Panc1 (cell line): ENCODE measurements around the gene PDK3. TPM values are rescaled to one million over a fixed set of nuclear protein-coding genes. Genes with fewer than 3 reads are reported as not detected.

Experiments
- ATAC-seq: fragments of 200-7000 bp; cut with Tn5 transposase; 2 replicates; pipeline ENCODE4 v1.9.1; 2020; ENCODE audit warnings: mild to moderate bottlenecking, moderate library complexity
- BruUV-seq: library from RNA; stranded (reverse); fragments of 400-500 nt; replicated peaks from 2 replicates; lab custom pipeline; 2021; lab: Mats Ljungman, UMichigan
- CTCF ChIA-PET: fragments of 300-600 bp; sonication (Branson Sonifier 250); formaldehyde crosslinking; loops from one replicate; lab custom pipeline; 2022; ENCODE audit warnings: antibody characterized with exemption; lab: Charles Lee
- POLR2A ChIA-PET: fragments of 300-600 bp; sonication (Branson Sonifier 250); formaldehyde crosslinking; loops from one replicate; lab custom pipeline; 2022; ENCODE audit warnings: antibody characterized with exemption; lab: Charles Lee
- DNase-seq: peaks from one replicate; pipeline ENCODE4 v3.0.0-alpha.2; 2010; ENCODE audit warnings: low read depth, low spot score
- H3K27ac ChIP-seq: 2 replicates; pipeline ENCODE4 v1.5.1; 2011; ENCODE audit warnings: mild to moderate bottlenecking, low read length, inconsistent platforms
- H3K27me3 ChIP-seq: fragments of 200-500 bp; sonication (Bioruptor generic); 2 replicates; pipeline ENCODE4 v1.6.0; 2014; ENCODE audit warnings: low read length, inconsistent platforms; ENCODE audit not compliant: control insufficient read depth, insufficient read depth
- H3K36me3 ChIP-seq: fragments of 200-500 bp; sonication (Bioruptor generic); 2 replicates; pipeline ENCODE4 v1.5.1; 2014; ENCODE audit warnings: inconsistent platforms, mild to moderate bottlenecking, low read length, moderate library complexity; ENCODE audit not compliant: control insufficient read depth, insufficient read depth
- H3K4me1 ChIP-seq: 2 replicates; pipeline ENCODE4 v1.5.1; 2011; ENCODE audit warnings: inconsistent platforms, mild to moderate bottlenecking, low read length, moderate library complexity; ENCODE audit not compliant: control insufficient read depth, insufficient read depth
- H3K4me3 ChIP-seq, 2 experiments: 2 replicates each; pipeline ENCODE4 v1.5.1; 2011 to 2012; ENCODE audit warnings: low read depth in 2 of 2, low read length in 2 of 2, mild to moderate bottlenecking in 2 of 2, inconsistent platforms in 1 of 2, moderate library complexity in 1 of 2
- H3K9me3 ChIP-seq: fragments of 200-500 bp; sonication (Bioruptor generic); 2 replicates; pipeline ENCODE4 v1.5.1; 2014; ENCODE audit warnings: low read depth, mild to moderate bottlenecking, inconsistent platforms, low read length, moderate library complexity; ENCODE audit not compliant: control insufficient read depth, insufficient read depth
- POLR2AphosphoS5 ChIP-seq: IDR thresholded peaks from 2 replicates; pipeline ENCODE4 v1.6.1; 2012; ENCODE audit warnings: mild to moderate bottlenecking, low read depth, low read length, moderate library complexity
- SIN3A ChIP-seq: IDR thresholded peaks from 2 replicates; pipeline ENCODE4 v1.6.1; 2012; ENCODE audit warnings: low read depth, mild to moderate bottlenecking, low read length, moderate library complexity, borderline replicate concordance; ENCODE audit not compliant: insufficient read depth
- TCF7L2 ChIP-seq: IDR thresholded peaks from 2 replicates; pipeline ENCODE4 v1.6.1; 2011; ENCODE audit warnings: mild to moderate bottlenecking, low read depth, low read length, inconsistent platforms
- in situ Hi-C: cut with HindIII; loops from 2 replicates; pipeline ENCODE4 v1.10.0; 2016; ENCODE audit warnings: low sequenced_read_pairs, low pct_unique_long_range_greater_than_20kb
- intact Hi-C: fragments of 100-400 bp; cut with micrococcal nuclease; formaldehyde crosslinking; loops from one replicate; pipeline ENCODE4 v1.10.0; 2022; ENCODE audit not compliant: unreplicated experiment
- total RNA-seq: library from RNA; stranded (reverse); gene quantifications from one replicate; pipeline ENCODE4 v1.2.1, GENCODE V29; 2021; ENCODE audit not compliant: unreplicated experiment
- TF ChIP-seq, protein P1 (sequence below), 2 experiments: IDR thresholded peaks; 2 replicates each; pipeline ENCODE4 v1.6.1; 2011 to 2012; ENCODE audit warnings: low read depth in 2 of 2, control low read depth in 1 of 2, low read length in 1 of 2, mild to moderate bottlenecking in 1 of 2, moderate library complexity in 1 of 2; ENCODE audit not compliant: insufficient read depth in 1 of 2
- TF ChIP-seq, protein P2 (sequence below): fragments of 450-650 bp; IDR thresholded peaks from 2 replicates; pipeline ENCODE4 v1.5.1; 2017; ENCODE audit warnings: mild to moderate bottlenecking

PDK3 gene
- total RNA-seq, 1 experiment from 2014 or later, result 5.5 TPM

DNA sequence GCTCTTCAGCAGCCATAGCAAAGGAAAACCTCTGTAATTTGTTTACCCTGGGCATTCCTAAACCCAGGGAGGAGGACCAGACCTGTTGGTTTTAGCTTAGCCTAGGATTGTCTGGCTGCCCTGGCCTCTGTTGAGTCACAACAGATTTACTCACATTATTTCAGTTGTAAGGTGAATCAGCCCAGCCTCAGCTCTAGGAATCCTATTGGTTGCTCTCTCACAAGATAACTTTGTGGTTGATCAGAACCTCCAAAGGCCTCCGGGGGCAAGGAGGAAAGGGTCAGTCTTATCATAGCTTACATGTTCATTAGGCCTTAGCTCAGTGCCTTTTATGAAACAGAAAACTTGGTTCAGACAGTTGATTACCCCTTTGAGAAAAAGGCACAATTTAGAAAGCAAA is 41.0 kb downstream of the PDK3 start:
- in situ Hi-C loops, result no loop called here
- ChIA-PET POLR2A (no interaction called here), CTCF (no interaction called here)
- Histone ChIP-seq H3K4me3 (no peak overlapping the region), H3K9me3 (no peaks in the 10 kb centered on the region), H3K27me3 (no peaks in the 10 kb centered on the region), H3K27ac (no peak overlapping the region), H3K36me3 (no peaks in the 10 kb centered on the region), H3K4me1 (no peaks in the 10 kb centered on the region)
- BruUV-seq, result no TSS peak
- ATAC-seq (no peak), DNase-seq (no peak)
- intact Hi-C loops, result no loop called here
- TF ChIP-seq TCF7L2 (no peak), SIN3A (no peak), POLR2AphosphoS5 (no peak)
- TF ChIP-seq, protein P1, sequence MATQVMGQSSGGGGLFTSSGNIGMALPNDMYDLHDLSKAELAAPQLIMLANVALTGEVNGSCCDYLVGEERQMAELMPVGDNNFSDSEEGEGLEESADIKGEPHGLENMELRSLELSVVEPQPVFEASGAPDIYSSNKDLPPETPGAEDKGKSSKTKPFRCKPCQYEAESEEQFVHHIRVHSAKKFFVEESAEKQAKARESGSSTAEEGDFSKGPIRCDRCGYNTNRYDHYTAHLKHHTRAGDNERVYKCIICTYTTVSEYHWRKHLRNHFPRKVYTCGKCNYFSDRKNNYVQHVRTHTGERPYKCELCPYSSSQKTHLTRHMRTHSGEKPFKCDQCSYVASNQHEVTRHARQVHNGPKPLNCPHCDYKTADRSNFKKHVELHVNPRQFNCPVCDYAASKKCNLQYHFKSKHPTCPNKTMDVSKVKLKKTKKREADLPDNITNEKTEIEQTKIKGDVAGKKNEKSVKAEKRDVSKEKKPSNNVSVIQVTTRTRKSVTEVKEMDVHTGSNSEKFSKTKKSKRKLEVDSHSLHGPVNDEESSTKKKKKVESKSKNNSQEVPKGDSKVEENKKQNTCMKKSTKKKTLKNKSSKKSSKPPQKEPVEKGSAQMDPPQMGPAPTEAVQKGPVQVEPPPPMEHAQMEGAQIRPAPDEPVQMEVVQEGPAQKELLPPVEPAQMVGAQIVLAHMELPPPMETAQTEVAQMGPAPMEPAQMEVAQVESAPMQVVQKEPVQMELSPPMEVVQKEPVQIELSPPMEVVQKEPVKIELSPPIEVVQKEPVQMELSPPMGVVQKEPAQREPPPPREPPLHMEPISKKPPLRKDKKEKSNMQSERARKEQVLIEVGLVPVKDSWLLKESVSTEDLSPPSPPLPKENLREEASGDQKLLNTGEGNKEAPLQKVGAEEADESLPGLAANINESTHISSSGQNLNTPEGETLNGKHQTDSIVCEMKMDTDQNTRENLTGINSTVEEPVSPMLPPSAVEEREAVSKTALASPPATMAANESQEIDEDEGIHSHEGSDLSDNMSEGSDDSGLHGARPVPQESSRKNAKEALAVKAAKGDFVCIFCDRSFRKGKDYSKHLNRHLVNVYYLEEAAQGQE (IDR thresholded peaks at IDR 0.05; ENCODE audit: insufficient read depth in 1 of 2, low read depth in 2 of 2, low read length in 1 of 2), result no peak
- TF ChIP-seq, protein P2, sequence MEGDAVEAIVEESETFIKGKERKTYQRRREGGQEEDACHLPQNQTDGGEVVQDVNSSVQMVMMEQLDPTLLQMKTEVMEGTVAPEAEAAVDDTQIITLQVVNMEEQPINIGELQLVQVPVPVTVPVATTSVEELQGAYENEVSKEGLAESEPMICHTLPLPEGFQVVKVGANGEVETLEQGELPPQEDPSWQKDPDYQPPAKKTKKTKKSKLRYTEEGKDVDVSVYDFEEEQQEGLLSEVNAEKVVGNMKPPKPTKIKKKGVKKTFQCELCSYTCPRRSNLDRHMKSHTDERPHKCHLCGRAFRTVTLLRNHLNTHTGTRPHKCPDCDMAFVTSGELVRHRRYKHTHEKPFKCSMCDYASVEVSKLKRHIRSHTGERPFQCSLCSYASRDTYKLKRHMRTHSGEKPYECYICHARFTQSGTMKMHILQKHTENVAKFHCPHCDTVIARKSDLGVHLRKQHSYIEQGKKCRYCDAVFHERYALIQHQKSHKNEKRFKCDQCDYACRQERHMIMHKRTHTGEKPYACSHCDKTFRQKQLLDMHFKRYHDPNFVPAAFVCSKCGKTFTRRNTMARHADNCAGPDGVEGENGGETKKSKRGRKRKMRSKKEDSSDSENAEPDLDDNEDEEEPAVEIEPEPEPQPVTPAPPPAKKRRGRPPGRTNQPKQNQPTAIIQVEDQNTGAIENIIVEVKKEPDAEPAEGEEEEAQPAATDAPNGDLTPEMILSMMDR, result no peak

DNA sequence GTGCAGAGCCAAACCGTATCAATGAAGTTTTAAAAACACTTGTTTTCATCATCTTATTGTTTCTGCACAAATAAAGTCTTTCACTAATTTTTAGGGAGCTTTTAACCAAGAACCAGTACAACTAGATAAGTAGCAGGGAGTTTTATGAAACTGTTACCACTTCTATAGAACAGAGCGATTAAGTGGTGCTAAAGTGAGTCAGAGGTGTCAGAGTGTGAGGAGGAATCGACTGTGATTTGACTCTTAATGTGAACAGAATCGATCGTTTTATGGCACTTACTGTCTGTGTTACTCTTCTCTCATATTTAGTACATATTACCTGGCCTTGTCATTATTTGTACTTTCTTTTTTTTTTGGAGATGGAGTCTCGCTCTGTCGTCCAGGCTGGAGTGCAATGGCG is 43.3 kb downstream of the PDK3 start:
- intact Hi-C loops (no loop called here), in situ Hi-C loops (no loop called here)
- ChIA-PET CTCF (no interaction called here), POLR2A (no interaction called here)
- Histone ChIP-seq H3K9me3 (no peaks in the 10 kb centered on the region), H3K27me3 (no peaks in the 10 kb centered on the region), H3K36me3 (no peaks in the 10 kb centered on the region), H3K4me3 (no peak overlapping the region), H3K4me1 (no peaks in the 10 kb centered on the region), H3K27ac (no peak overlapping the region)
- DNase-seq, result no peak
- BruUV-seq, result no TSS peak
- TF ChIP-seq POLR2AphosphoS5, result no peak
- no peak for TF ChIP-seq SIN3A
- no peak for TF ChIP-seq TCF7L2
- TF ChIP-seq, protein P2, result no peak
- TF ChIP-seq, protein P1 (IDR thresholded peaks at IDR 0.05; ENCODE audit: insufficient read depth in 1 of 2, low read depth in 2 of 2, low read length in 1 of 2), result no peak
- no peak for ATAC-seq
